ENCODE measurements around the gene FAF2. TPM values are rescaled to one million over a fixed set of nuclear protein-coding genes. Genes with fewer than 3 reads are reported as not detected.

The FAF2 gene
- total and polyA plus RNA-seq, 12 donors: 21.2 to 68.2 (median 40.6) TPM

DNA sequence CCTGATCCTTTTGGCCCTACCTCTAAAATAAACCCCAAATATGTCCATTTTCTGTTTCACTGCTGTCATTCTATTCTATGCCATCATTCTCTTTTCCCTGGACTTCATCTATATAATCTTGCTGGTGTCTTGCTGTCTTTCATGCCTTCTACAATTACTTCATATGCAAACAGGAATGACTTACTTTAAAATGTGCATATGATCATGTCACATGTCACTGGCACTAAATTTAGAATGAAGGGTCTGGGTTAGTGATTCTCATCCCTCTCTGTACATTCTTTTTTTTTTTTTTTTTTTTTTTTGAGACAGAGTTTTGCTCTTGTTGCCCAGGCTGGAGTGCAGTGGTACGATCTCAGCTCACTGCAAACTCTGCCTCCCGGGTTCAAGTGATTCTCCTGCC, 22.9 kb downstream of the FAF2 start:
- intact Hi-C loops (cut with DNase I): no loop called here
- DNase-seq: no peak
- H3K27ac ChIP-seq: no peak overlapping the region
- no peaks in the 10 kb centered on the region for H3K27me3 ChIP-seq
- H3K4me3 ChIP-seq: no peak overlapping the region
- H3K4me1 ChIP-seq (replicated peaks in 1 of 2): peaks cover 10 to 15% of the 10 kb centered on the region in 2 donors
- TF ChIP-seq, protein P1, sequence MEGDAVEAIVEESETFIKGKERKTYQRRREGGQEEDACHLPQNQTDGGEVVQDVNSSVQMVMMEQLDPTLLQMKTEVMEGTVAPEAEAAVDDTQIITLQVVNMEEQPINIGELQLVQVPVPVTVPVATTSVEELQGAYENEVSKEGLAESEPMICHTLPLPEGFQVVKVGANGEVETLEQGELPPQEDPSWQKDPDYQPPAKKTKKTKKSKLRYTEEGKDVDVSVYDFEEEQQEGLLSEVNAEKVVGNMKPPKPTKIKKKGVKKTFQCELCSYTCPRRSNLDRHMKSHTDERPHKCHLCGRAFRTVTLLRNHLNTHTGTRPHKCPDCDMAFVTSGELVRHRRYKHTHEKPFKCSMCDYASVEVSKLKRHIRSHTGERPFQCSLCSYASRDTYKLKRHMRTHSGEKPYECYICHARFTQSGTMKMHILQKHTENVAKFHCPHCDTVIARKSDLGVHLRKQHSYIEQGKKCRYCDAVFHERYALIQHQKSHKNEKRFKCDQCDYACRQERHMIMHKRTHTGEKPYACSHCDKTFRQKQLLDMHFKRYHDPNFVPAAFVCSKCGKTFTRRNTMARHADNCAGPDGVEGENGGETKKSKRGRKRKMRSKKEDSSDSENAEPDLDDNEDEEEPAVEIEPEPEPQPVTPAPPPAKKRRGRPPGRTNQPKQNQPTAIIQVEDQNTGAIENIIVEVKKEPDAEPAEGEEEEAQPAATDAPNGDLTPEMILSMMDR (IDR thresholded peaks at IDR 0.05): no peak
- TF ChIP-seq POLR2A (IDR thresholded peaks at IDR 0.05): no peak
- H3K36me3 ChIP-seq (replicated peaks in 1 of 2): no peaks in the 10 kb centered on the region
- no peaks in the 10 kb centered on the region for H3K9me3 ChIP-seq (replicated peaks in 1 of 3)
- 96 to 100% (median 100%) methylated on average over 1 to 2 of the region's 2 CpGs; no CpG with 5 or more reads in 1 of the 4 donors for WGBS, 4 donors

DNA sequence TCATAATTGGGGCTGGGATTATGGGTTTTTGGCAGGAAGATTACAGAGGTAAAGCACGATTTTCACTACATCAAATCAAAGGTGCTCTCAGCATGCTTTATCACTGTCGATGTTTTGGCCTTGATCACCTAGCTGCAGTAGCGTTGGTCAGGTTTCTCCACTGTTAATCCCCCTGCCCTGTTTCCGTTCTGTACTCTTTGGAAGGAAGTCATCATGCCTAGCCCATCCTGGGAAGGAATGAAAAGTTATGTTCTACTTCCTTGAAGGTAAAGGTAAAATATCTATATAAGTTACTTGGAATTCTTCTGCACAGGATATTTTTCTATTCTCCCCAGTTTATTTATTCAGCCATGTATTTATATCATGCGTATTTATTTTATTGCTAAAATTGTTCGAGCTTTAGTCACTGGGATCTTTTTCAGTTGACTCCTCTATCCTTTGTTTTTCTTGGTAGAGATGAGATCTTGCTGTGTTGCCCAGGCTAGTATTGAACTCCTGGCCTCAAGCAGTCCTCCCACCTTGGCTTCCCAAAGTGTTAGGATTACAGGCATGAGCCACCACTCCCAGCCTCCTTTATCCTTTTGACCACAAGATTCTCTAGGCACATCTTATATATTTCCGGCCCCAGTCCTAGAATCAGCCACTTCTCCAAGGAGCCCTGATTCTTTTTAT, 25.3 kb downstream of the FAF2 start:
- intact Hi-C loops (cut with DNase I): no loop called here
- no peaks in the 10 kb centered on the region for H3K36me3 ChIP-seq (replicated peaks in 1 of 2)
- H3K27ac ChIP-seq: no peak overlapping the region
- 76 to 80% (median 79%) methylated on average over 7 of the region's 7 CpGs for WGBS, 4 donors
- H3K9me3 ChIP-seq (replicated peaks in 1 of 3): no peaks in the 10 kb centered on the region
- no peak for TF ChIP-seq POLR2A (IDR thresholded peaks at IDR 0.05)
- TF ChIP-seq, protein P1 (IDR thresholded peaks at IDR 0.05): no peak
- no peak for DNase-seq
- H3K4me3 ChIP-seq: no peak overlapping the region
- no peaks in the 10 kb centered on the region for H3K27me3 ChIP-seq
- peaks cover 0 to 5% of the 10 kb centered on the region in 2 donors for H3K4me1 ChIP-seq (replicated peaks in 1 of 2)

DNA sequence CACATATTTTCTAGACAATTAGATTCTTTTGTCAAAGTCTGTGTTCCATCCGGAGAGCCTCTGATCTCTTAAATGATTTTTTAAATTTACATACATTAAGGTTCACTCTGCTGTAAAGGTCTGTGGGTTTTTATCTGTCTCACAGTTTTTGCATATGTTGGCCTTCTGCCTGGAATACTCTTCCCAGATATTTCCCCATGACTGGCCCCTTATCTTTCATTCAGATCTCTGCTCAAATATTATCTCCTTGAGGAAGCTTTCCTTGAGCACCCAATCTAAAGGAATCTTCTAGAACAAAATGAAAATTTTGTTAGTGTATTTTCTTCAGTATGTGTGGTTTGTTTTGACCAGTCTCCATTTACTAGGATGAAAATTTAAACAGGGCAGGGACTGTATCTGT, 26.3 kb downstream of the FAF2 start:
- no peaks in the 10 kb centered on the region for H3K4me1 ChIP-seq (replicated peaks in 1 of 2)
- no peaks in the 10 kb centered on the region for H3K9me3 ChIP-seq (replicated peaks in 1 of 3)
- H3K4me3 ChIP-seq: no peak overlapping the region
- no peaks in the 10 kb centered on the region for H3K27me3 ChIP-seq
- no peak overlapping the region for H3K27ac ChIP-seq
- intact Hi-C loops (cut with DNase I): no loop called here
- DNase-seq: no peak
- 81 to 95% (median 92%) methylated on average over 1 of the region's 1 CpG for WGBS, 4 donors
- no peak for TF ChIP-seq POLR2A (IDR thresholded peaks at IDR 0.05)
- TF ChIP-seq, protein P1 (IDR thresholded peaks at IDR 0.05): no peak
- H3K36me3 ChIP-seq (replicated peaks in 1 of 2): peaks cover 0 to 3% of the 10 kb centered on the region in 2 donors

DNA sequence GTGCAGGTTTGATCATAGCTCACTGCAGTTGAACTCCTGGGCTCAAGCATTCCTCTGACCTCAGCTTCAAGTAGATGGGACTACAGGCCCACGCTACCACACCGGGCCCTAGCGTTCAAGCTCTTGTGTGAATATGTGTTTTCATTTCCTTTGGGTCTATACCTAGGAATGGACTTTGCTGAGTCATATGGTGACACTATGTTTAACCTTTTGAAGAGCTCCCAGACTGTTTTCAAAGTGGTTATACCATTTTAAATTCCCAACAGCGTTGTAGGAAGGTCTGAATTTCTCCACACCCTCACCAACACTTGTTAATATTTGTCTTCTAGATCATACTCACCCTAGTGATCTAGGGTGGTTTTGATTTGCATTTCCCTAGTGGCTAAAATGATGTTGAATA, 33.5 kb downstream of the FAF2 start:
- H3K27ac ChIP-seq: no peak overlapping the region
- WGBS, 4 donors: 93 to 98% (median 97%) methylated on average over 4 of the region's 4 CpGs
- TF ChIP-seq POLR2A (IDR thresholded peaks at IDR 0.05): no peak
- TF ChIP-seq, protein P1 (IDR thresholded peaks at IDR 0.05): no peak
- no peaks in the 10 kb centered on the region for H3K9me3 ChIP-seq (replicated peaks in 1 of 3)
- no peak overlapping the region for H3K4me3 ChIP-seq
- DNase-seq: no peak
- no peaks in the 10 kb centered on the region for H3K4me1 ChIP-seq (replicated peaks in 1 of 2)
- H3K27me3 ChIP-seq: no peaks in the 10 kb centered on the region
- peaks cover 0 to 23% of the 10 kb centered on the region in 2 donors for H3K36me3 ChIP-seq (replicated peaks in 1 of 2)
- intact Hi-C loops (cut with DNase I): no loop called here

All from adrenal gland (tissue), 12 donors.